ENCODE data around the gene TGFBR2. TPM values are rescaled to one million over a fixed set of nuclear protein-coding genes. Genes with fewer than 3 reads are reported as not detected.

TGFBR2 gene
- total and polyA plus RNA-seq, 10 of the 15 experiments (the other 5 are each of a cell fraction or from before 2014, with no cell fraction given): 0.02 to 0.98 (median 0.18) TPM; not detected in 1

DNA sequence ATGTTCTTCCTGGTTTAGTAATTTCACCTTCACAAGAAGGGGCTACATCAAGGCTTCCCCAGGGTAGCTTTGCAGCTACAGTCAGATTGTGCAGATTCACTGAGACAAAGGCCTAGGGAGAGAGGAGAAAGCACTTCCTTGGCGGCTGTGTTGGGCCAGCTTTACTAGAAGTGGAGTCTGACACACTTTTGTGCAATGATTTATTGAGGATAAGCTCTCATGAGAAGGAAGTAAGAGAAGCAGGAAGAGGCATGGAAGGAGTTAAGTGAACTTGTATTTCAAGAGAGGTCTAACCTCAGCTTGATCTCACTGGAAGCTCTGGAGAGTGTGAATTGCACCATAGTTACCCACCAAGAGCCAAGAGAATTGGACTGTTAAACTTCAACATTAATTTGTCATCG is 78.9 kb downstream of the TGFBR2 start:
- no peaks in the 10 kb centered on the region for H3K79me2 ChIP-seq (ENCODE audit: control insufficient read depth, insufficient read depth, low read length)
- DNase-seq (ENCODE audit: low read depth, low spot score): no peak
- POLR2A ChIA-PET: no interaction called here

More for the DNA sequence above, 78.9 kb downstream of the TGFBR2 start:
- Histone ChIP-seq H3K4me3 (no peak overlapping the region), H3K9ac (ENCODE audit: control insufficient read depth, insufficient read depth, low read length) (no peak overlapping the region), H3K36me3 (ENCODE audit: control insufficient read depth in 2 of 2, insufficient read depth in 2 of 2, low read length in 1 of 2) (no peaks in the 10 kb centered on the region), H3K4me2 (ENCODE audit: control insufficient read depth, insufficient read depth) (no peak overlapping the region), H3K27ac (ENCODE audit: control insufficient read depth, insufficient read depth) (no peak overlapping the region), H3K27me3 (replicated peaks in 1 of 2; ENCODE audit: control insufficient read depth in 2 of 2, insufficient read depth in 2 of 2, low read length in 1 of 2) (no peaks in the 10 kb centered on the region; a peak in 1 of 4 replicates), H3K9me3 (replicated peaks; ENCODE audit: control insufficient read depth, insufficient read depth, low read length) (no peaks in the 10 kb centered on the region), H3K4me1 (ENCODE audit: control insufficient read depth, insufficient read depth, low read length) (no peaks in the 10 kb centered on the region), H4K20me1 (ENCODE audit: control insufficient read depth, insufficient read depth) (no peaks in the 10 kb centered on the region), H2AFZ (ENCODE audit: control insufficient read depth, low read depth, low read length) (no peak overlapping the region)
- ATAC-seq (no peak), FAIRE-seq (no peak)
- CTCF ChIA-PET: interaction anchor here (0.9 to 1.0 kb wide), 2 partner anchors 8 to 481 kb away, joined by 3 to 4 read pairs; no protein-coding TSS in a partner anchor
- intact Hi-C loops (cut with micrococcal nuclease; ENCODE audit: unreplicated experiment) (no loop called here), in situ Hi-C loops (cut with MboI) (no loop called here)
- RAD21 ChIA-PET (ENCODE audit: unreplicated experiment): no interaction called here
- no TSS peak for BruUV-seq (replicated peaks)
- no peak for TF ChIP-seq IRF5 (IDR thresholded peaks at IDR 0.05; ENCODE audit: borderline replicate concordance)
- no peak for TF ChIP-seq CHD2 (IDR thresholded peaks at IDR 0.05; ENCODE audit: borderline replicate concordance, low read depth, low read length)
- TF ChIP-seq EED (IDR thresholded peaks at IDR 0.05; ENCODE audit: low read depth): no peak
- TF ChIP-seq ZNF384 (IDR thresholded peaks at IDR 0.05; ENCODE audit: borderline replicate concordance, low read depth, low read length): no peak
- TF ChIP-seq DPF2 (IDR thresholded peaks at IDR 0.05): no peak
- no peak for TF ChIP-seq RELA (IDR thresholded peaks at IDR 0.05; ENCODE audit: borderline replicate concordance, partially characterized antibody)
- no peak for TF ChIP-seq ZBTB40 (IDR thresholded peaks at IDR 0.05; ENCODE audit: borderline replicate concordance)
- no peak for TF ChIP-seq ATF3 (IDR thresholded peaks at IDR 0.05; ENCODE audit: borderline replicate concordance, extremely low read depth, low read depth, low read length)
- no peak for TF ChIP-seq TCF3 (IDR thresholded peaks at IDR 0.05; ENCODE audit: borderline replicate concordance, insufficient read depth, low read depth, low read length)
- TF ChIP-seq KDM1A (IDR thresholded peaks at IDR 0.05; ENCODE audit: borderline replicate concordance): no peak
- TF ChIP-seq JUNB (IDR thresholded peaks at IDR 0.05): no peak
- no peak for TF ChIP-seq PAX8 (IDR thresholded peaks at IDR 0.05)
- TF ChIP-seq CHD1 (IDR thresholded peaks at IDR 0.05; ENCODE audit: low read depth, low read length): no peak
- TF ChIP-seq SPI1 (IDR thresholded peaks at IDR 0.05; ENCODE audit: borderline replicate concordance, insufficient read depth, low read depth, low read length): no peak
- no peak for TF ChIP-seq STAT1 (conservative IDR thresholded peaks at IDR 0.05)
- SMC1A ChIA-PET (ENCODE audit: uncharacterized antibody, unreplicated experiment): interaction anchor here (0.6 kb wide), 1 partner anchor 8 kb away, joined by 3 read pairs; no protein-coding TSS in a partner anchor
- 84% methylated on average over 2 of the region's 2 CpGs for WGBS (ENCODE audit: insufficient coverage, insufficient replicate concordance, low lambda C conversion rate, missing lambda C conversion rate)
